ENCODE measurements around the gene TNS4.

TNS4 gene

DNA sequence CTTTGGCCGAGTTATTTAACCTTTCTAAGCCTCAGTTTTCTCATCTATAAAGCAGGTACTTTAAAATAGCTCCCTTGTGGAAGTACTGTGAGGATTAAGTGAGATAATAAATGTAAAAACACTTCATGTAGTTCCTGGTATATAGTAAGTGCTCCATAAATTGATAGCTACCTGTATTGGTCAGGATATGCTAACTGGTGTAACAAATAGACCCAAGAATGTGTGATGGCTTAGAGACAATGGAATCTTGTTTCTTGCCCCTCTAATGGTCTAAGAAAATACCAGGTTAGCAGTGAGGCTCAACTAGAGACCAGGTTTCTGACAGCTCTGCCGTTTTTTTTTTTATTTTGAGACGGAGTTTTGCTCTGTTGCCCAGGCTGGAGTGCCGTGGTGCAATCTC is 34.0 kb upstream of the TNS4 start:
- no peak overlapping the region for H3K27ac ChIP-seq
- TF ChIP-seq Cebpa-rat (IDR thresholded peaks at IDR 0.05): no peak
- no peak overlapping the region for H3K4me2 ChIP-seq
- H3K36me3 ChIP-seq: no peaks in the 10 kb centered on the region
- no peaks in the 10 kb centered on the region for H3K27me3 ChIP-seq
- no peak overlapping the region for H3K9ac ChIP-seq
- H3K4me3 ChIP-seq: no peak overlapping the region
- H3K4me1 ChIP-seq: peaks cover 89% of the 10 kb centered on the region
- H4K20me1 ChIP-seq: no peaks in the 10 kb centered on the region
- no peaks in the 10 kb centered on the region for H3K9me3 ChIP-seq

DNA sequence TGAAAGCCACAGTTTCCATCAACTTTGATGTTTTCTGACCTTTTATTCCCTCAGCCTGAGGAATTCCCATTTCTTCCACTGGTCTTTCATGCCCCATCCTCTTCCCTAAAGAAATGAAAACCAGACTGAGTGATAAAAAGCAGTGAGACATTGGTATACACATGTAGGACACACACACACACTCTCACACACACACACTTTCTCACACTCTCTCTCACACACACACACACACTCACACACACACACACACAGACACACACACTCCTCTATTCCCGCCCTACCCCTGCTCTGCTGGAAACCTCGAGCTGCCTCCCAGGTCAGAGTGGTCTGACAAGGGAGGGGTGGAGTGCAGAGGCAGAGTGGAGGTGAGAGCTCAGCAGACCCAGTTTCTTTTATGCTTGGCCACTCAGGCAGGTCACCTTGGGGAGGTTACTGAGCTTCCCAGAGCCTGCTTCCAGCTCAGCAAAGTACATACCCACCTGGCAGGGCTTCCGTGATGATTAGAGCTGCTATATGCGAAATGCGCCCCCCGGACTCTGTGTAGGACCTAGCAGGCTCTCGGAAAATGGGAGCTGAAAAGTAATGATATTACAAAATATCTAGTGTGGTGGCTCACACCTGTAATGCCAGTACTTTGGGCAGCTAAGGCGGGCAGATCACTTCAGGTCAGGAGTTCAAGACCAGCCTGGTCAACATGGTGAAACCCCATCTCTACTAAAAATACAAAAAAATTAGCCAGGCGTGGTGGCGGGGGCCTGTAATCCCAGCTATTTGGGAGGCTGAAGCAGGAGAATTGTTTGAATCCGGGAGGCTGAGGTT is 33.2 kb upstream of the TNS4 start:
- H3K36me3 ChIP-seq: no peaks in the 10 kb centered on the region
- no peaks in the 10 kb centered on the region for H3K27me3 ChIP-seq
- H3K4me3 ChIP-seq: no peak overlapping the region
- peak overlapping the region; percentile 18; the same call in 1 of the 2 replicates for H3K27ac ChIP-seq
- H3K9me3 ChIP-seq: no peaks in the 10 kb centered on the region
- H4K20me1 ChIP-seq: no peaks in the 10 kb centered on the region
- peaks cover 84% of the 10 kb centered on the region for H3K4me1 ChIP-seq
- no peak for TF ChIP-seq Cebpa-rat (IDR thresholded peaks at IDR 0.05)
- H3K4me2 ChIP-seq: peak overlapping the region; percentile 52; the same call in 1 of the 2 replicates
- H3K9ac ChIP-seq: no peak overlapping the region

DNA sequence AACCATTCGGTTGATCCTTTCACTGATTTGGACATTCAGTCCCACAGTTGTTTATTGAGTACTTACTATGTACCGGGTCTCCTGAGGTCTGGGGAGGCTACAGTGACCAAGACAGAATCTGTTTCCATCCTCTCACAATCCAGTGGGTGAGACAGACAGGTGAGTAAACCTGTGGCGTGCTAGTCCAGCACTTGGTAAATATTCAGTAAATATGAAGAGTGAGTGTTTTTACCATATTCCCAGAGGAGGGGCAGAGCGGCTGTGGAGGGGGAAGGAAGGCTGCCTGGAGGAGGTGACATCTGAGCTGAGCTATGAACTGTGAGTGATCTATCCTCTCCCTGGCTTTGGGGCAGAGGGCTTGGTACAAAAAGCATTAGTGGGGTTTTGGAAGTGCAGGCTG is 32.5 kb upstream of the TNS4 start:
- peak overlapping the region; percentile 42 for H3K27ac ChIP-seq
- no peak overlapping the region for H3K4me3 ChIP-seq
- no peaks in the 10 kb centered on the region for H3K9me3 ChIP-seq
- no peak overlapping the region for H3K9ac ChIP-seq
- no peaks in the 10 kb centered on the region for H4K20me1 ChIP-seq
- H3K4me1 ChIP-seq: peaks cover 78% of the 10 kb centered on the region
- H3K36me3 ChIP-seq: no peaks in the 10 kb centered on the region
- TF ChIP-seq Cebpa-rat (IDR thresholded peaks at IDR 0.05): no peak
- H3K27me3 ChIP-seq: no peaks in the 10 kb centered on the region
- H3K4me2 ChIP-seq: peak overlapping the region; percentile 52

DNA sequence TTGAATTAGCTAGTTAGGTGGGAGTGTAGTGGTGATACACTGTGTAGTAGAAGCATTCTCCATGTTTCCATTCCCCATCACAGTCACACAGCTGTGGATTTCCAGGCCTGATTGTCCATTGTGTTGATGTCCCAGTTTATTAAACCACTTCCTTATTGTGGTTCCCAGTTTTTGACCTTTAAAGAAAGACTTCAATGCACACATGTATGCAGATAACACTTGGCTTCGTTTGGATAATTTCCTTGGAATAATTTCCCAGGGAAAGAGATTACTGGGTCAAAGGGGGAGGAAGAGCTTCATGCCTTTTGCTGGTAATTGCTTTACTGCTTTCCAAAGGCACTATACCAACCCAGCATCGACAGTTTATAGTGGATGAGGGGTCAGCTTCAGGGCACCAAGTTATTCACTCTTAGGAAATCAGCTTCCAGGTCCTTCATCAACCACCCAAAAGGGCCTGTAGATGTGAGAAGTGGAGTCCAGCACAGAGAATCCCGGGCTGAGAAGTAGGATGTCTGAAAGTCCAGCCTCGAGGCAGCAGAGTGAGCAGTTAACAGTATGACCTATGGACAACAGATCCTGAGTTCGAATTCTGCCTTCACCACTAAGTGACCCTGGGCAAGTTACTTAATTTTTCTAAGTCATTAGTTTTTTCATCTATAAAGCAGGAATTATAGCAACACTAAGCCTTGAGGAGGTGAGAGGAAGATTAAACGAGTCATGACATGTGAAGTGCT is 31.3 kb upstream of the TNS4 start:
- H3K9ac ChIP-seq: peak overlapping the region; percentile 11; the same call in 1 of the 2 replicates
- H3K9me3 ChIP-seq: no peaks in the 10 kb centered on the region
- peak overlapping the region; percentile 37; the same call in 1 of the 2 replicates for H3K27ac ChIP-seq
- H3K27me3 ChIP-seq: no peaks in the 10 kb centered on the region
- H3K4me1 ChIP-seq: peaks cover 65% of the 10 kb centered on the region
- TF ChIP-seq Cebpa-rat (IDR thresholded peaks at IDR 0.05): no peak
- H3K36me3 ChIP-seq: no peaks in the 10 kb centered on the region
- H4K20me1 ChIP-seq: no peaks in the 10 kb centered on the region
- H3K4me3 ChIP-seq: no peak overlapping the region
- H3K4me2 ChIP-seq: peak overlapping the region; percentile 52

DNA sequence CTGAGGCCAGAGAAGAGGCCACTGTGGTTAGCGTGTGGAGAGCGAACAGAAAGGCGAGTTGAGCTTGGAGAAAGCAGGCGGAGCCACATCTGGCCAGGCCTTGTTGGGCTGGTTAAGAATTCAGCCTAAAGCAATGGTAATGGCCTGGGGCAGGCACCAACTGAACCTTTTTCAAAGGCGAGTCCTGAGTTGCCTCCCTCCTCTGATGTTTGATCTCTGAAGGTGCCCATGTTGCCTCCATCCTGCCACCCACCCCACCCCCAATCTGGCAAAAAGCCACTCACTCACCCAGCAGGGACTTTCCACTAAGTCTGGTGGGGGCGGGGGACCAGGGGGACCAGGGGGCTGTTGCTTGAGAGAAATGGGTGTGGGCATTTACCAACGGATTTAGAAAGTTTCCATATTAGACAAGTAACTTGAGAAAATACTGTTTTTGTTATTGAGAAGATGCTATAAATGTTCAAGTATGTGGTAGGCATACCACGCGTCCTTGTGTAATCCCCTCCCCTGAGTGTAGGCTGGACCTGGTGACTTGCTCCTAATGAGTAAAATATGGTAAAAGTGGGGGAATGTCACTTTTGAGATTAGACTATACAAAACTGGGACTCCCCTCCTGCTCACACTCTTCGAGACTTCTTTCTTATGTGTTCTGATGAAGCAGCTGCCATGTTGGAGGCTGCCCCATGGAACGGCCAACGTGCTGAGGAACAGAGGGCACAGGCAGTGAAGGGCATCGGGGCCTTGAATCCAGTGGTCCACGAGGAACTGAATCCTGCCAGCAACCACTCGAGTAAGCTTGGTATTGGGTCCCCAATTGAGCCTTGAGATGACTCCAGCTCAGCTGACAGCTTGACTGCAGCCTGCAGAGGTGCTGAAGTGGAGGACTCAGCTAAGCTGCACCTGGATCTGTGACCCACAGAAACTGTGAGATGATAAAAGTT is 29.9 kb upstream of the TNS4 start:
- H3K27ac ChIP-seq: peak overlapping the region; percentile 1; the same call in 1 of the 2 replicates

DNA sequence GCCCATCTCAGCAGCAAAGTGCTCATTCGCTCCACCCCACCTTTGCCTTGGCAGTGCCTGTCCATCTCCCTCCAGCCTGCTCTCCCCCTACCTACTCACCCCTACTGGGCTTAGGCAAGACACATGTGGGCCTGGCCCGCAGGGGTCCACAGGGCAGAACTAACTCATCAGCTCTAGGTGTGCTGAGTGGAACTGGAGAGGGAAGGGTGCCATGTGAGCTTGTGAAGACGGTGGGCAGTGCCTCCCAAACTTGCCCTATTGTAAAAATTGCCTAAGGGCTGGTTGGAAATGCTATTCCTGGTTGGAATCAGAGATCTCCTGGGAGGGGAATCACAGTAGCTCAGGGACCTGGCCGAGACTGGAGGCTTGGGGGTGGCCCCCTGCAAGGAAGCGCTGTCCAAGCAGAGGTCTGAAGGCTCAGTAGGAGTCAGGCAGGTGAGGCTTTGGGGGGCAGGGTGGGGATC is 29.1 kb upstream of the TNS4 start:
- H3K4me2 ChIP-seq: peak overlapping the region; percentile 52
- no peak for TF ChIP-seq Cebpa-rat (IDR thresholded peaks at IDR 0.05)
- peaks cover 48% of the 10 kb centered on the region for H3K4me1 ChIP-seq
- H3K9ac ChIP-seq: no peak overlapping the region
- H3K4me3 ChIP-seq: no peak overlapping the region
- H3K9me3 ChIP-seq: peaks cover 2% of the 10 kb centered on the region; the same call in 1 of the 2 replicates
- no peaks in the 10 kb centered on the region for H3K27me3 ChIP-seq
- H3K27ac ChIP-seq: peak overlapping the region; percentile 40
- no peaks in the 10 kb centered on the region for H4K20me1 ChIP-seq
- peaks cover 14% of the 10 kb centered on the region for H3K36me3 ChIP-seq

More for the DNA sequence above, 29.9 kb upstream of the TNS4 start:
- no peaks in the 10 kb centered on the region for H3K9me3 ChIP-seq
- no peak overlapping the region for H3K9ac ChIP-seq
- no peak for TF ChIP-seq Cebpa-rat (IDR thresholded peaks at IDR 0.05)
- H4K20me1 ChIP-seq: no peaks in the 10 kb centered on the region
- H3K36me3 ChIP-seq: peaks cover 6% of the 10 kb centered on the region
- peaks cover 52% of the 10 kb centered on the region for H3K4me1 ChIP-seq
- no peaks in the 10 kb centered on the region for H3K27me3 ChIP-seq
- H3K4me3 ChIP-seq: no peak overlapping the region
- peak overlapping the region; percentile 52 for H3K4me2 ChIP-seq

DNA sequence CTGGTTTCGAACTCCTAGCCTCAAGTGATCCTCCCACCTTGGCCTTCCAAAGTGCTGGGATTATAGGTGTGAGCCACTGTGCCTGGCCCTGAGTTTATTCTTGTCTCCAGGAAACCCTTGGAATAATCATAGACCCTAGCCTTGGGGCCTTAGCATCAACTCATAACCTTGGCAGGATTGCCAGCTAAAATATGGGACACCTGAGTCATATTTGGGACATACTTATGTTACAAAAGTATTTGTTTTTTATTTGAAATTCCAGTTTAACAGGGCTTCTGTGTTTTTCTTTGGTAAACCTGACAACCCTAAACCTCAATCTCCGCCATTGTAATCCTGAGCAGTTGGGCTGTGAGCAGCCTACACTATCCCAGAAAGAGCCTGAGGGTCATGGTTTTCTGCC is 28.6 kb upstream of the TNS4 start:
- Histone ChIP-seq H3K4me1 (peaks cover 48% of the 10 kb centered on the region), H3K36me3 (peaks cover 19% of the 10 kb centered on the region), H3K9me3 (peaks cover 7% of the 10 kb centered on the region; the same call in 1 of the 2 replicates), H4K20me1 (no peaks in the 10 kb centered on the region), H3K4me3 (no peak overlapping the region), H3K9ac (no peak overlapping the region), H3K4me2 (no peak overlapping the region), H3K27me3 (no peaks in the 10 kb centered on the region), H3K27ac (0 out of 2 replicates have a peak overlapping the region, but pooled peaks have one; percentile 40)
- TF ChIP-seq Cebpa-rat (IDR thresholded peaks at IDR 0.05): no peak

DNA sequence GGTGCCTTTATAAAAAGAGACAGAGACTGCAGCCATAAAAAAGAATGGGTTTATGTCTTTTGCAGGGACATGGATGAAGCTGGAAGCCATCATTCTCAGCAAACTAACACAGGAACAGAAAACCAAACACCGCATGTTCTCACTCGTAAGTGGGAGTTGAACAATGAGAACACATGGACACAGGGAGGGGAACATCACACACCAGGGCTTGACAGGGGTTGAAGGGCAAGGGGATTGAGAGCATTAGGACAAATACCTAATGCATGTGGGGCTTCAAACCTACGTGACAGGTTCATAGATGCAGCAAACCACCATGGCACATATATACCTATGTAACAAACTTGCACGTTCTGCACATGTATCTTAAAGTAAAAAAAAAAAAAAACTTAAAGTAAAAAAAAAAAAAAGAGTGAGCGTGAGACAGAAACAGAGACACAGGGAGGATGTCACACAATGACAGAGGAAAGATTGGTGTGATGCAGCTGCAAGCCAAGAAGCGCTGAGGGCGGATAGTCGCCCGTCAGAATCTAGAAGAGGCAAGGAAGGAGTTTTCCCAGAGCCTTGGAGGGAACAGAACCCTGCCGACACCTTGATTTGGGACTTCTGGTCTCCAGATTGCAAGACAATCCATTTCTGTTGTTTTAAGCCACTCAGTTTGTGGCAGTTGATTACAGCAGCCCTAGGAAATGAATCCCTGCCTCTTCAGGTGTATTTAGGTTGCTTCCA is 27.4 kb upstream of the TNS4 start:
- Histone ChIP-seq H3K4me1 (peaks cover 39% of the 10 kb centered on the region), H3K4me3 (no peak overlapping the region), H3K9ac (no peak overlapping the region), H3K9me3 (peaks cover 19% of the 10 kb centered on the region), H3K27me3 (no peaks in the 10 kb centered on the region), H3K36me3 (peaks cover 31% of the 10 kb centered on the region), H3K4me2 (no peak overlapping the region), H4K20me1 (no peaks in the 10 kb centered on the region), H3K27ac (no peak overlapping the region)
- no peak for TF ChIP-seq Cebpa-rat (IDR thresholded peaks at IDR 0.05)

DNA sequence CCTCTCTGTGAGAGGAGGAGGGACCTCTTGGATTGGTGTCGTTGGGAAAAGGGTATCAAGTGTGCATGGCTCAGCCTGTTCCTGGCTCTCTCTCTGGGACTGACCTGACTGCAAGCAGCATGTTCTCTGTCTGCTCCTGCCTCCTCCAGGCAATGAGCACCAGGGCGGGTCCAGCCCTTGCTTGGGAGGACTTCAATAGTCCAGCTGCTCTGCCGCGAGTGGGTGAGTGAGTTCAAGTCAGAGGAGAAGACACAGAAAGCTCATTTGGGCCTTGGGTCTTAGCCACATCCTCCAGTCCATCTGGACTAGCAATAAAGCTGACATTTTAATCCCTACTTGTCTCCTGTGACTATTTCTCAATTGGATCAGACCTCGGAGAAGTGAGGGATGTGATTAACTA is 25.2 kb upstream of the TNS4 start:
- Histone ChIP-seq H3K4me3 (no peak overlapping the region), H3K36me3 (peaks cover 53% of the 10 kb centered on the region), H3K4me2 (no peak overlapping the region), H3K4me1 (peaks cover 28% of the 10 kb centered on the region), H3K27me3 (no peaks in the 10 kb centered on the region), H3K27ac (no peak overlapping the region), H4K20me1 (no peaks in the 10 kb centered on the region), H3K9ac (no peak overlapping the region), H3K9me3 (peaks cover 40% of the 10 kb centered on the region)
- no peak for TF ChIP-seq Cebpa-rat (IDR thresholded peaks at IDR 0.05)

Measured in BLaER1 (cell line).